Measurements from ENCODE around the gene CTSO. TPM values are rescaled to one million over a fixed set of nuclear protein-coding genes. Genes with fewer than 3 reads are reported as not detected.

CTSO gene
- total RNA-seq, 1 donor from 2014 or later: 4.3 TPM

Other genes with a start within 250 kb of the CTSO start
- 3.6 and 6.6 TPM in 2 replicates for gene GUCY1B1, start 194.8 kb downstream of the CTSO start, total RNA-seq (ENCODE audit: low replicate concordance)
- gene ASIC5, start 87.6 kb downstream of the CTSO start, total RNA-seq (ENCODE audit: low replicate concordance): not detected in 2 replicates
- 8.0 and 10.6 TPM in 2 replicates for gene TDO2, start 50.2 kb downstream of the CTSO start, total RNA-seq (ENCODE audit: low replicate concordance)